ENCODE measurements around the gene KCNK4. TPM values are rescaled to one million over a fixed set of nuclear protein-coding genes. Genes with fewer than 3 reads are reported as not detected.
A peak's percentile ranks its signal among the peaks of the same experiment; 100 is the strongest.

Gene KCNK4
- polyA plus RNA-seq, 3 donors, result not detected

- no peaks in the 10 kb centered on the region for H3K9me3 ChIP-seq (replicated peaks in 1 of 2; ENCODE audit: control insufficient read depth in 1 of 2, insufficient read depth in 1 of 2, low read length in 2 of 2)
- peaks cover 16% of the 10 kb centered on the region for H4K20me1 ChIP-seq (ENCODE audit: insufficient read depth, low read length)
- Mint-ChIP-seq H3K27me3 (ENCODE audit: low read depth in 3 of 3) (peaks cover 3 to 10% (median 7%) of the 10 kb centered on the region in 3 donors), H3K4me3 (no peak overlapping the region), H3K36me3 (peaks cover 7 to 8% of the 10 kb centered on the region in 2 donors), H3K9me3 (no peaks in the 10 kb centered on the region), H3K27ac (peak overlapping the region in 1 of 7 donors; percentile 76), H3K4me1 (peaks cover 47% of the 10 kb centered on the region)
- intact Hi-C loops (cut with micrococcal nuclease), result no loop called here
- H3K4me1 ChIP-seq (ENCODE audit: control insufficient read depth in 1 of 2, insufficient read depth in 2 of 2, low read length in 2 of 2), result peaks cover 52 to 72% of the 10 kb centered on the region in 2 donors
- no peak overlapping the region for H3K27ac ChIP-seq (ENCODE audit: low read depth in 1 of 2, low read length in 2 of 2)
- H3K27me3 ChIP-seq (ENCODE audit: control insufficient read depth in 2 of 2, insufficient read depth in 2 of 2, low read length in 2 of 2), result no peaks in the 10 kb centered on the region
- H3K36me3 ChIP-seq (replicated peaks in 1 of 2; ENCODE audit: control insufficient read depth in 1 of 2, insufficient read depth in 2 of 2, low read length in 2 of 2), result peaks cover 5 to 7% of the 10 kb centered on the region in 2 donors
- no peak for TF ChIP-seq CTCF (IDR thresholded peaks at IDR 0.05)
- WGBS (ENCODE audit: insufficient coverage), result 84% methylated on average over 5 of the region's 7 CpGs
- peaks cover 36% of the 10 kb centered on the region for H3K79me2 ChIP-seq (ENCODE audit: insufficient read depth, low read length)
- H3K4me3 ChIP-seq (replicated peaks in 1 of 3; ENCODE audit: low read depth in 2 of 3, low read length in 3 of 3), result no peak overlapping the region
- DNase-seq, result no peak
- H3K4me2 ChIP-seq (replicated peaks; ENCODE audit: extremely low read depth, low read length, poor library complexity, severe bottlenecking), result no peak overlapping the region
- no peak overlapping the region for H3K9ac ChIP-seq (ENCODE audit: insufficient read depth, low read length, poor library complexity, severe bottlenecking)
- no peak overlapping the region for H2AFZ ChIP-seq (ENCODE audit: insufficient read depth, low read depth, low read length, poor library complexity, severe bottlenecking)
Observed at GRCh38 chr11:64248578-64248977, 42.5 kb upstream of the KCNK4 start.

- peaks cover 1 to 3% of the 10 kb centered on the region in 2 donors for H3K36me3 ChIP-seq (replicated peaks in 1 of 2; ENCODE audit: control insufficient read depth in 1 of 2, insufficient read depth in 2 of 2, low read length in 2 of 2)
- no peak overlapping the region for H3K4me2 ChIP-seq (replicated peaks; ENCODE audit: extremely low read depth, low read length, poor library complexity, severe bottlenecking)
- H3K27ac Mint-ChIP-seq, result peak overlapping the region in 1 of 7 donors; percentile 41
- no peaks in the 10 kb centered on the region for H3K9me3 ChIP-seq (replicated peaks in 1 of 2; ENCODE audit: control insufficient read depth in 1 of 2, insufficient read depth in 1 of 2, low read length in 2 of 2)
- H3K27ac ChIP-seq (ENCODE audit: low read depth in 1 of 2, low read length in 2 of 2), result no peak overlapping the region
- H3K79me2 ChIP-seq (ENCODE audit: insufficient read depth, low read length), result peaks cover 33% of the 10 kb centered on the region
- no peaks in the 10 kb centered on the region for H3K9me3 Mint-ChIP-seq
- 74% methylated on average over 4 of the region's 4 CpGs for WGBS (ENCODE audit: insufficient coverage)
- intact Hi-C loops (cut with micrococcal nuclease), result no loop called here
- DNase-seq, result no peak
- no peak overlapping the region for H2AFZ ChIP-seq (ENCODE audit: insufficient read depth, low read depth, low read length, poor library complexity, severe bottlenecking)
- H3K36me3 Mint-ChIP-seq, result peaks cover 2 to 7% of the 10 kb centered on the region in 2 donors
- H3K4me3 ChIP-seq (replicated peaks in 1 of 3; ENCODE audit: low read depth in 2 of 3, low read length in 3 of 3), result no peak overlapping the region
- TF ChIP-seq CTCF (IDR thresholded peaks at IDR 0.05), result no peak
- H3K9ac ChIP-seq (ENCODE audit: insufficient read depth, low read length, poor library complexity, severe bottlenecking), result no peak overlapping the region
- no peak overlapping the region for H3K4me3 Mint-ChIP-seq
- peaks cover 20% of the 10 kb centered on the region for H4K20me1 ChIP-seq (ENCODE audit: insufficient read depth, low read length)
- no peaks in the 10 kb centered on the region for H3K27me3 ChIP-seq (ENCODE audit: control insufficient read depth in 2 of 2, insufficient read depth in 2 of 2, low read length in 2 of 2)
- H3K4me1 ChIP-seq (ENCODE audit: control insufficient read depth in 1 of 2, insufficient read depth in 2 of 2, low read length in 2 of 2), result peaks cover 53 to 76% of the 10 kb centered on the region in 2 donors
- H3K27me3 Mint-ChIP-seq (ENCODE audit: low read depth in 3 of 3), result peaks cover 3 to 10% (median 7%) of the 10 kb centered on the region in 3 donors
- peaks cover 51% of the 10 kb centered on the region for H3K4me1 Mint-ChIP-seq
Observed at GRCh38 chr11:64249038-64249437, 42.1 kb upstream of the KCNK4 start.
